CD4-positive, alpha-beta T cell (primary cell): Measurements from ENCODE around the gene YAP1. TPM values are rescaled to one million over a fixed set of nuclear protein-coding genes. Genes with fewer than 3 reads are reported as not detected.

Experiments
- ATAC-seq: fragments of 200-7000 bp; cut with Tn5 transposase; one replicate; pipeline ENCODE4 v1.10.0; 2022; ENCODE audit warnings: mild to moderate bottlenecking; ENCODE audit not compliant: poor library complexity
- CTCF ChIA-PET: fragments of 350-600 bp; sonication (Branson Sonifier 250); formaldehyde crosslinking; loops from one replicate; lab custom pipeline; 2021; ENCODE audit warnings: antibody characterized with exemption, inconsistent platforms; lab: Charles Lee
- POLR2A ChIA-PET: fragments of 350-600 bp; sonication (Branson Sonifier 250); formaldehyde crosslinking; loops from one replicate; lab custom pipeline; 2021; ENCODE audit warnings: antibody characterized with exemption, inconsistent platforms; lab: Charles Lee
- DNase-seq, 14 experiments: peaks; one replicate each; pipeline ENCODE4 v3.0.0-alpha.2; 2013 to 2020; ENCODE audit warnings: mixed read lengths in 2 of 14
- H3K27ac ChIP-seq, 2 donors: one replicate each; pipeline versions ENCODE4 v1.5.1 to v1.7.0; 2013; ENCODE audit warnings: low read length in 2 of 2, low read depth in 1 of 2, mild to moderate bottlenecking in 1 of 2
- H3K27me3 ChIP-seq, 2 experiments: 1 replicate in 1 of 2; 2 replicates in 1 of 2; pipeline versions ENCODE4 v1.6.1 to v1.7.0; 2013; ENCODE audit warnings: low read length in 2 of 2, control low read depth in 1 of 2, mild to moderate bottlenecking in 1 of 2, moderate library complexity in 1 of 2; ENCODE audit not compliant: insufficient read depth in 2 of 2, control insufficient read depth in 1 of 2
- H3K36me3 ChIP-seq: one replicate; pipeline ENCODE4 v1.6.1; 2013; ENCODE audit warnings: low read length, control low read depth; ENCODE audit not compliant: insufficient read depth
- H3K4me1 ChIP-seq: one replicate; pipeline ENCODE4 v1.6.1; 2013; ENCODE audit warnings: low read length, control low read depth; ENCODE audit not compliant: insufficient read depth
- H3K4me3 ChIP-seq: one replicate; pipeline ENCODE4 v1.5.1; 2013; ENCODE audit warnings: mild to moderate bottlenecking, low read length, moderate library complexity
- H3K9me3 ChIP-seq, 2 experiments: 1 replicate in 1 of 2; 2 replicates in 1 of 2; pipeline versions ENCODE4 v1.6.1 to v1.7.0; 2013; ENCODE audit warnings: low read length in 2 of 2, mild to moderate bottlenecking in 2 of 2, control low read depth in 1 of 2, moderate library complexity in 1 of 2; ENCODE audit not compliant: control insufficient read depth in 1 of 2, insufficient read depth in 1 of 2
- H3K27ac Mint-ChIP-seq: one replicate; pipeline ENCODE4 v1.8.0; 2020; ENCODE audit warnings: mixed read lengths
- H3K27me3 Mint-ChIP-seq: one replicate; pipeline ENCODE4 v1.8.0; 2021; ENCODE audit warnings: mixed read lengths
- H3K36me3 Mint-ChIP-seq: one replicate; pipeline ENCODE4 v1.8.0; 2021; ENCODE audit warnings: low read depth, mixed read lengths
- H3K4me1 Mint-ChIP-seq: one replicate; pipeline ENCODE4 v1.8.0; 2021; ENCODE audit warnings: low read depth, mixed read lengths
- H3K4me3 Mint-ChIP-seq: one replicate; pipeline ENCODE4 v1.8.0; 2020; ENCODE audit warnings: mild to moderate bottlenecking, mixed read lengths
- H3K9me3 Mint-ChIP-seq: one replicate; pipeline ENCODE4 v1.8.0; 2020; ENCODE audit warnings: mixed read lengths
- intact Hi-C, 2 experiments: fragments of 100-400 bp; cut with DNase I in 1 of 2; cut with micrococcal nuclease in 1 of 2; formaldehyde crosslinking; loops; one replicate each; pipeline versions ENCODE4 v1.15.1 to v1.9.0; 2023 to 2025; cut with DNase I, micrococcal nuclease
- polyA plus RNA-seq, 2 donors: library from polyadenylated mRNA; unstranded; fragments of 120-200 nt; gene quantifications; one replicate each; pipeline ENCODE4 v1.2.1, GENCODE V29; 2013
- total RNA-seq, 174 experiments: library from RNA in 2 of 174; stranded (reverse) in 2 of 174; gene quantifications; one replicate each; pipeline ENCODE4 v1.2.3 and lab custom pipeline; 2021 to 2026
- TF ChIP-seq, protein P1 (sequence below): fragments of 200-600 bp; IDR thresholded peaks from one replicate; pipeline ENCODE4 v1.8.0; 2022; ENCODE audit warnings: antibody characterized with exemption, mild to moderate bottlenecking

Gene YAP1
- under 1 TPM in 1 of 2 experiments, not detected in 1; 0.06 TPM for total RNA-seq
- 0.08 TPM for polyA plus RNA-seq (2013, experiment 1 of 2)
- polyA plus RNA-seq (2013, experiment 2 of 2): 1.5 TPM
- total RNA-seq (lab: John Stamatoyannopoulos, UW): 0 to 7.8 (median 0.38) reads per million in 172 experiments

DNA sequence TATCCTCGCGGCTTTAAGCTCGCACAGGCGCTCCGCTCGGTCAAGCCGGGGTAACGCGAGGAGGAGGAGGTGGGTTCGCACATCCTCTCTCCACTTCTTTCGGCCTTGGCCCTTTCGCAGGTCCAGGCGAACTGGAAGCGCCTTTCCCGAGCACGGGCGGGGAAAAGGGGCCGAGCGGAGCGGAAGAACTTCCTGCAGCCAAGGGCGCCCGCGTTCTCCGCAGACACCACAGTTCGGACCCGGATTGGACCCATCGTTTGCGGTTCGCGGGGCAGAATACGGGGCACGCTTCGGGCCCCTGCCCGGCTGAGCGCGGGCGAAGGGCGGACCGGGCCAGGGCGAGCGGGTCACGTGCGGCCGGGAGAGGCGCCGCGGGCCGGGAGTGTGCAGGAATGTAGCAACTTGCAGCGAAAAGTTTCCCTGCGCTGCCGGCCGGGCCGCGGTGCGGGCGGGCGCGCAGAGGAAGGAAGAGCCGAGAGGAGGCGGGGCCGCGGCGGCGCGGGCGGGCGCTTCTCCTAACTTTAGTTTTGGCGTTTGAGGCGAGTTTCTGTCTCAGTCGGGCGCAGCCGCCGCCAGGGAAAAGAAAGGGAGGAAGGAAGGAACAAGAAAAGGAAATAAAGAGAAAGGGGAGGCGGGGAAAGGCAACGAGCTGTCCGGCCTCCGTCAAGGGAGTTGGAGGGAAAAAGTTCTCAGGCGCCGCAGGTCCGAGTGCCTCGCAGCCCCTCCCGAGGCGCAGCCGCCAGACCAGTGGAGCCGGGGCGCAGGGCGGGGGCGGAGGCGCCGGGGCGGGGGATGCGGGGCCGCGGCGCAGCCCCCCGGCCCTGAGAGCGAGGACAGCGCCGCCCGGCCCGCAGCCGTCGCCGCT lies at the start of gene YAP1:
Gene YAP1, plus strand, starts transcription at position 552 of the 865 bp plus-strand sequence. CDS start 402 bp downstream, outside the sequence.
- Mint-ChIP-seq H3K27me3 (peaks cover 70% of the 10 kb centered on the region), H3K4me1 (peaks cover 12% of the 10 kb centered on the region), H3K4me3 (peak within 1 kb of the TSS; percentile 94), H3K27ac (no peak within 1 kb of the TSS), H3K9me3 (no peaks in the 10 kb centered on the region), H3K36me3 (no peaks in the 10 kb centered on the region)
- Histone ChIP-seq H3K9me3 (peaks cover 0 to 3% of the 10 kb centered on the region in 2 experiments), H3K27ac (no peak within 1 kb of the TSS), H3K27me3 (peaks cover 18 to 48% of the 10 kb centered on the region in 2 experiments), H3K4me3 (peak within 1 kb of the TSS; percentile 63), H3K36me3 (no peaks in the 10 kb centered on the region), H3K4me1 (peaks cover 15% of the 10 kb centered on the region)
- ChIA-PET POLR2A (no interaction called here), CTCF (no interaction called here)
- DNase-seq: peak; percentile 36 to 79 (median 58)
- intact Hi-C loops: no loop called here
- ATAC-seq: peak; percentile 61
- TF ChIP-seq, protein P1, sequence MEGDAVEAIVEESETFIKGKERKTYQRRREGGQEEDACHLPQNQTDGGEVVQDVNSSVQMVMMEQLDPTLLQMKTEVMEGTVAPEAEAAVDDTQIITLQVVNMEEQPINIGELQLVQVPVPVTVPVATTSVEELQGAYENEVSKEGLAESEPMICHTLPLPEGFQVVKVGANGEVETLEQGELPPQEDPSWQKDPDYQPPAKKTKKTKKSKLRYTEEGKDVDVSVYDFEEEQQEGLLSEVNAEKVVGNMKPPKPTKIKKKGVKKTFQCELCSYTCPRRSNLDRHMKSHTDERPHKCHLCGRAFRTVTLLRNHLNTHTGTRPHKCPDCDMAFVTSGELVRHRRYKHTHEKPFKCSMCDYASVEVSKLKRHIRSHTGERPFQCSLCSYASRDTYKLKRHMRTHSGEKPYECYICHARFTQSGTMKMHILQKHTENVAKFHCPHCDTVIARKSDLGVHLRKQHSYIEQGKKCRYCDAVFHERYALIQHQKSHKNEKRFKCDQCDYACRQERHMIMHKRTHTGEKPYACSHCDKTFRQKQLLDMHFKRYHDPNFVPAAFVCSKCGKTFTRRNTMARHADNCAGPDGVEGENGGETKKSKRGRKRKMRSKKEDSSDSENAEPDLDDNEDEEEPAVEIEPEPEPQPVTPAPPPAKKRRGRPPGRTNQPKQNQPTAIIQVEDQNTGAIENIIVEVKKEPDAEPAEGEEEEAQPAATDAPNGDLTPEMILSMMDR: no peak

DNA sequence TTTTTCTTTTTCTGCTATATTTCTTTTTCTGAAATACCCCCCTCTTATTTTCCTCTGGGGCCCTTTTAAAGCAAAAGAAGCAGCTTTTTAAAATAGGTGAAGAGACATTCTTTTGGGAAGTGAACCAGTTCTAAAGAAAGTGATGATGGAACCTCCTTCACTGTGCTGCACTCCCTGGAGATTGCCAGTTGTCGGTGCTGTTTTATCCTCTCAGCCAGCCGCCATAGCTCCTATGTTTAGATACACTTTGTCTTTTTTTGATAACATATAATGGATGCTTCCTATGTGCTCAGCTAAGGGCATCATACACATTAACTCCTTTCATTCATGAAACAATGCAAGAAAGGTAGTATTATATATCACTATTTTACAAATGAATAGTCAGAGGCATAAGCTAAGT lies 49.0 kb upstream of the YAP1 start:
- POLR2A ChIA-PET: no interaction called here
- H3K4me3 Mint-ChIP-seq: no peak overlapping the region
- H3K27me3 Mint-ChIP-seq: peaks cover 15% of the 10 kb centered on the region
- peaks cover 0 to 2% of the 10 kb centered on the region in 2 experiments for H3K27me3 ChIP-seq
- H3K4me1 Mint-ChIP-seq: no peaks in the 10 kb centered on the region
- H3K4me3 ChIP-seq: no peak overlapping the region
- DNase-seq (no peak), ATAC-seq (no peak)
- TF ChIP-seq, protein P1: no peak
- intact Hi-C loops: no loop called here
- no peaks in the 10 kb centered on the region for H3K36me3 Mint-ChIP-seq
- H3K27ac ChIP-seq: no peak overlapping the region
- no peaks in the 10 kb centered on the region for H3K36me3 ChIP-seq
- H3K4me1 ChIP-seq: no peaks in the 10 kb centered on the region
- no peak overlapping the region for H3K27ac Mint-ChIP-seq
- H3K9me3 Mint-ChIP-seq: no peaks in the 10 kb centered on the region
- peaks cover 0 to 4% of the 10 kb centered on the region in 2 experiments for H3K9me3 ChIP-seq
- CTCF ChIA-PET: no interaction called here

DNA sequence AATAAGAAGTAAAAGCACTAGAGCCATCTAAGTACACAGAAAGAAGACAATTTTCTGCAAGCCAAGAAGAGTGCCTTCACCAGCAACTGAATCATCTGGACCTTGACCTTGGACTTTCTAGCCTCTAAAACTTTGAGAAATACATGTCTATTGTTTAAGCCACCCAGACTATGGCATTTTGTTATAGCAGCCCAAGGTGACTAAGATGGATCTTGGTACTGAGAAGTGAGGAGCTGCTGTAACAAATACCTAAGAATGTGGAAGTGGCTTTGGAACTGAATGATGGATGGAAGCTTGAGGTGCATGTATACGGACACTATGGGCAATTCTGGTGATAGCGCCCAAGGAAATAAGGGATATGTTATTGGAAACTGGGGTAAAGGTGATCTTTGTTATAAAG lies 48.1 kb upstream of the YAP1 start:
- Mint-ChIP-seq H3K27ac (no peak overlapping the region), H3K36me3 (no peaks in the 10 kb centered on the region), H3K27me3 (peaks cover 15% of the 10 kb centered on the region), H3K9me3 (no peaks in the 10 kb centered on the region), H3K4me1 (no peaks in the 10 kb centered on the region), H3K4me3 (no peak overlapping the region)
- Histone ChIP-seq H3K9me3 (peaks cover 0 to 4% of the 10 kb centered on the region in 2 experiments), H3K4me1 (no peaks in the 10 kb centered on the region), H3K27me3 (peaks cover 0 to 2% of the 10 kb centered on the region in 2 experiments), H3K4me3 (no peak overlapping the region), H3K36me3 (no peaks in the 10 kb centered on the region), H3K27ac (no peak overlapping the region)
- DNase-seq (no peak), ATAC-seq (no peak)
- CTCF ChIA-PET: no interaction called here
- POLR2A ChIA-PET: no interaction called here
- intact Hi-C loops: no loop called here
- TF ChIP-seq, protein P1: no peak
